Astrocyte (in vitro differentiated cells and primary cell): ENCODE results near the gene SAFB2. TPM values are rescaled to one million over a fixed set of nuclear protein-coding genes. Genes with fewer than 3 reads are reported as not detected.

ENCODE experiments used
- DNase-seq: peaks from one replicate; pipeline ENCODE4 v3.0.0-alpha.2; 2010; ENCODE audit warnings: low read depth
- FAIRE-seq: peaks from 2 replicates; lab custom pipeline; 2011; peaks lifted over from hg19 to GRCh38; lab: Jason Lieb, UNC
- H2AFZ ChIP-seq: 2 replicates; pipeline ENCODE4 v1.6.0; 2012; ENCODE audit warnings: low read depth, low read length, inconsistent platforms
- H3K27ac ChIP-seq: 2 replicates; pipeline ENCODE4 v1.5.1; 2011; ENCODE audit warnings: low read depth, low read length, inconsistent platforms
- H3K27me3 ChIP-seq: 2 replicates; pipeline ENCODE4 v1.6.0; 2011; ENCODE audit warnings: low read length, inconsistent platforms; ENCODE audit not compliant: insufficient read depth
- H3K36me3 ChIP-seq: 2 replicates; pipeline ENCODE4 v1.5.1; 2011; ENCODE audit warnings: low read length, inconsistent platforms; ENCODE audit not compliant: insufficient read depth
- H3K4me1 ChIP-seq: 2 replicates; pipeline ENCODE4 v1.5.1; 2011; ENCODE audit warnings: low read length, inconsistent platforms; ENCODE audit not compliant: insufficient read depth
- H3K4me2 ChIP-seq: 2 replicates; pipeline ENCODE4 v1.6.0; 2012; ENCODE audit warnings: low read length, inconsistent platforms
- H3K4me3 ChIP-seq: 2 replicates; pipeline ENCODE4 v1.5.1; 2011; ENCODE audit warnings: low read depth, mild to moderate bottlenecking, low read length, inconsistent platforms; ENCODE audit not compliant: insufficient read depth
- H3K79me2 ChIP-seq: 2 replicates; pipeline ENCODE4 v1.6.0; 2012; ENCODE audit warnings: mild to moderate bottlenecking, low read length, inconsistent platforms; ENCODE audit not compliant: insufficient read depth
- H3K9ac ChIP-seq: 2 replicates; pipeline ENCODE4 v1.6.0; 2012; ENCODE audit warnings: mild to moderate bottlenecking, low read length, inconsistent platforms
- H3K9me3 ChIP-seq: 2 replicates; pipeline ENCODE4 v1.5.1; 2012; ENCODE audit warnings: low read depth, mild to moderate bottlenecking, low read length, inconsistent platforms; ENCODE audit not compliant: insufficient read depth
- H4K20me1 ChIP-seq: 2 replicates; pipeline ENCODE4 v1.6.0; 2012; ENCODE audit warnings: low read length, inconsistent platforms; ENCODE audit not compliant: insufficient read depth
- H3K27ac Mint-ChIP-seq: one replicate; pipeline ENCODE4 v1.8.0; 2021; ENCODE audit warnings: mild to moderate bottlenecking, mixed read lengths; ENCODE audit not compliant: unreplicated experiment
- H3K27me3 Mint-ChIP-seq: one replicate; pipeline ENCODE4 v1.8.0; 2021; ENCODE audit warnings: low read depth, mixed read lengths; ENCODE audit not compliant: unreplicated experiment
- H3K36me3 Mint-ChIP-seq: one replicate; pipeline ENCODE4 v1.8.0; 2021; ENCODE audit warnings: low read depth, mixed read lengths; ENCODE audit not compliant: unreplicated experiment
- H3K4me1 Mint-ChIP-seq: one replicate; pipeline ENCODE4 v1.8.0; 2021; ENCODE audit warnings: low read depth, mixed read lengths; ENCODE audit not compliant: unreplicated experiment
- H3K4me3 Mint-ChIP-seq: one replicate; pipeline ENCODE4 v1.8.0; 2021; ENCODE audit warnings: mild to moderate bottlenecking, moderate library complexity, mixed read lengths; ENCODE audit not compliant: unreplicated experiment
- H3K9me3 Mint-ChIP-seq: one replicate; pipeline ENCODE4 v1.8.0; 2021; ENCODE audit warnings: mild to moderate bottlenecking, mixed read lengths; ENCODE audit not compliant: unreplicated experiment
- EZH2 ChIP-seq: IDR thresholded peaks from 2 replicates; pipeline ENCODE4 v1.6.1; 2012; ENCODE audit warnings: mild to moderate bottlenecking, low read length, inconsistent platforms; ENCODE audit not compliant: insufficient read depth
- total RNA-seq: library from RNA; stranded (reverse); gene quantifications from 2 replicates; pipeline ENCODE4 v1.2.1, GENCODE V29; 2021
- TF ChIP-seq, protein P1 (sequence below): IDR thresholded peaks from 2 replicates; pipeline ENCODE4 v1.5.1; 2011; ENCODE audit warnings: low read depth, mild to moderate bottlenecking, inconsistent platforms, low read length, moderate library complexity; ENCODE audit not compliant: insufficient read depth

Gene SAFB2
- total RNA-seq, 1 donor from 2014 or later: 50.6 TPM

DNA sequence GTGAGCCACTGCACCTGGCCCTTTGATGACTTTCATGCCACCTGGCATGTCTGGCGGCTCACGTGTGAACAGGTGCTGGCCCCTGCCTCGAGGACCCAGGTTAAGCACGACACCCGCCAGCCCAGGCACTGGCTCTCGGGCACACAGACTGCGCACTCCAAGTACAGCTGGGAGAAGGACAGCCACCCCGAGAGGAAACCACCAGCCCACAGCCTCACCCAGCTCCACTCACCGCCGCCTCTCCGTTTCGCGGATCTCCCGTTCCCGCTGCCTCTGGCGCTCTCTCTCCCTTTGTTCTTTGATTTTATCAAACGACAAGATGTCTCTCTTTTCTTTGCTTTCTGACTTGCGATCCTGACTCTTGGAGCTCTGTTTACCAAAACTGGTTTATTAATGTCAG lies 27.4 kb downstream of the SAFB2 start:
- Mint-ChIP-seq H3K4me3 (no peak overlapping the region), H3K9me3 (no peaks in the 10 kb centered on the region), H3K27ac (no peak overlapping the region), H3K27me3 (no peaks in the 10 kb centered on the region), H3K36me3 (peaks cover 24% of the 10 kb centered on the region), H3K4me1 (no peaks in the 10 kb centered on the region)
- no peak overlapping the region for H2AFZ ChIP-seq
- no peak overlapping the region for H3K4me3 ChIP-seq
- H3K4me1 ChIP-seq: no peaks in the 10 kb centered on the region
- no peak for FAIRE-seq
- no peak for DNase-seq
- no peak overlapping the region for H3K4me2 ChIP-seq
- peaks cover 70% of the 10 kb centered on the region for H4K20me1 ChIP-seq
- no peaks in the 10 kb centered on the region for H3K27me3 ChIP-seq
- peaks cover 6% of the 10 kb centered on the region for H3K79me2 ChIP-seq
- H3K27ac ChIP-seq: no peak overlapping the region
- H3K36me3 ChIP-seq: peaks cover 58% of the 10 kb centered on the region
- no peaks in the 10 kb centered on the region for H3K9me3 ChIP-seq
- no peak for TF ChIP-seq EZH2
- TF ChIP-seq, protein P1, sequence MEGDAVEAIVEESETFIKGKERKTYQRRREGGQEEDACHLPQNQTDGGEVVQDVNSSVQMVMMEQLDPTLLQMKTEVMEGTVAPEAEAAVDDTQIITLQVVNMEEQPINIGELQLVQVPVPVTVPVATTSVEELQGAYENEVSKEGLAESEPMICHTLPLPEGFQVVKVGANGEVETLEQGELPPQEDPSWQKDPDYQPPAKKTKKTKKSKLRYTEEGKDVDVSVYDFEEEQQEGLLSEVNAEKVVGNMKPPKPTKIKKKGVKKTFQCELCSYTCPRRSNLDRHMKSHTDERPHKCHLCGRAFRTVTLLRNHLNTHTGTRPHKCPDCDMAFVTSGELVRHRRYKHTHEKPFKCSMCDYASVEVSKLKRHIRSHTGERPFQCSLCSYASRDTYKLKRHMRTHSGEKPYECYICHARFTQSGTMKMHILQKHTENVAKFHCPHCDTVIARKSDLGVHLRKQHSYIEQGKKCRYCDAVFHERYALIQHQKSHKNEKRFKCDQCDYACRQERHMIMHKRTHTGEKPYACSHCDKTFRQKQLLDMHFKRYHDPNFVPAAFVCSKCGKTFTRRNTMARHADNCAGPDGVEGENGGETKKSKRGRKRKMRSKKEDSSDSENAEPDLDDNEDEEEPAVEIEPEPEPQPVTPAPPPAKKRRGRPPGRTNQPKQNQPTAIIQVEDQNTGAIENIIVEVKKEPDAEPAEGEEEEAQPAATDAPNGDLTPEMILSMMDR: no peak
- no peak overlapping the region for H3K9ac ChIP-seq

DNA sequence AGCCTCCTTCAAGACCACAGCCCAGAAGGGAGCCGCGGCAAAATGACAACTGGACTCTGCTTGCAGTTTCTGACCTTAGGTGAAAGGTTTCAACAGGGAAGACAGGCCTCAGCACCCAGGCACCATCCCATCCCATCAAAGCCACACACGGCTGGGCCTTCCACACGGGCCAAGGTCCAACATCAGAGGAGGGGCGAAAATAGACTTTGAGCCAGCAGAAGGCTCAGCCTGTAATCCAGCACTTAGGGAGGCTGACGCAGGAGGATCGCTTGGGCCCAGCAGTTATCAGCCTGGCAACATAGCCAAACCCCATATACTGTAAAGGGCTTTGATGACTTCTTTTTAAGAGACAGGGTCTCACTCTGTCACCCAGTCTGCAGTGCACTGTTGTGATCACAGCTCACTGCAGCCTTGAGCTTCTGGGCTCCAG lies 28.0 kb downstream of the SAFB2 start:
- Histone ChIP-seq H2AFZ (no peak overlapping the region), H3K9ac (no peak overlapping the region), H3K27me3 (no peaks in the 10 kb centered on the region), H3K9me3 (no peaks in the 10 kb centered on the region), H4K20me1 (peaks cover 71% of the 10 kb centered on the region), H3K79me2 (peaks cover 6% of the 10 kb centered on the region), H3K36me3 (peaks cover 52% of the 10 kb centered on the region), H3K27ac (no peak overlapping the region), H3K4me1 (peaks cover 2% of the 10 kb centered on the region), H3K4me2 (no peak overlapping the region), H3K4me3 (no peak overlapping the region)
- H3K27me3 Mint-ChIP-seq: no peaks in the 10 kb centered on the region
- H3K27ac Mint-ChIP-seq: no peak overlapping the region
- no peaks in the 10 kb centered on the region for H3K9me3 Mint-ChIP-seq
- no peak overlapping the region for H3K4me3 Mint-ChIP-seq
- TF ChIP-seq EZH2: no peak
- TF ChIP-seq, protein P1: no peak
- DNase-seq (no peak), FAIRE-seq (no peak)
- H3K4me1 Mint-ChIP-seq: no peaks in the 10 kb centered on the region
- peaks cover 24% of the 10 kb centered on the region for H3K36me3 Mint-ChIP-seq

DNA sequence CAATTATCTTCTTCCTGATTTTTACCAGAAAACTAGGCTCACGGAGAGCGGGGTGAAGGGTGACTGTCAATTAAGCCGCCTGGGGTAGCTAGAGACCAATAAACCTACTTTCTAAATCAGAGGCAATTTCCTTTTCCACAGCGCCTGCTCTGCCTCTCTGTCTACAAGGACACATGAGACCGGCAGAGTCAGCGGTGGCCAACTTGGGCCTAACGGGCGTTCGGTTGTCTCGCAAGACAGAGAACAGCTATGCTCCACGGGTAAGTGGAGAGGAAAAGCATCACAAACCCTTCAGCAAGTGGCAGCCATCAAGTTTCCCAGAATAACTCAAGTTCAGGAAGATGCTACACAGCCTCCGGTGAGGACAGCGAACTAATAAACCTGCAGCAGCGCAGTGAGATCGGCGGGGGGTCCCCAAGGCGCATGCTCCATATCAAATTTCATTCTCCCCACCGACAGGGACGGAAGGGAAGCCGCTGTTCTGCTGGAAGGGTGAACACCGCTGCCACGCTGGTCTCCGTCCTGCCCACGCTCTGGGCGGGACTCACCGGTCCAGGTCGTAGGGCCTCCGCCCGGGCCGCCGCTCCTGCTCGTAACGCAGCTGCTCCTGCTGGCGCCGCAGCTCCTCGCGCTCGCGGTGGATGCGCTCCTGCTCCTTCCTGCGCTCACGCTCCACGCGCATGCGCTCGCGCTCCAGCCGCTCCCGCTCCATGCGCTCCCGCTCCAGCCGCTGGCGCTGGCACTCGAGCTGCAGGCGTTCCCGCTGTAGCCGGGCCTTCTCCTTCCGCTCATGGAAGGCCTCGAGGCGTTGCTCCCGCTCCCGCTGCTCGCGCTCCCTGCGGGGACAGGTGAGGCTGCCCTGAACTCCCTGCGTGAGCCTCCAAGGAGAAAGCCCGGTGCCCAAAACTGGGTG lies 29.0 kb downstream of the SAFB2 start:
- Mint-ChIP-seq H3K36me3 (peaks cover 25% of the 10 kb centered on the region), H3K27ac (no peak overlapping the region), H3K4me1 (no peaks in the 10 kb centered on the region), H3K4me3 (no peak overlapping the region), H3K27me3 (no peaks in the 10 kb centered on the region), H3K9me3 (no peaks in the 10 kb centered on the region)
- H3K27ac ChIP-seq: no peak overlapping the region
- no peaks in the 10 kb centered on the region for H3K27me3 ChIP-seq
- H3K4me2 ChIP-seq: no peak overlapping the region
- no peak overlapping the region for H3K9ac ChIP-seq
- peaks cover 43% of the 10 kb centered on the region for H3K36me3 ChIP-seq
- no peak for FAIRE-seq
- H3K79me2 ChIP-seq: peaks cover 2% of the 10 kb centered on the region
- peaks cover 11% of the 10 kb centered on the region for H3K4me1 ChIP-seq
- no peak overlapping the region for H2AFZ ChIP-seq
- no peaks in the 10 kb centered on the region for H3K9me3 ChIP-seq
- peaks cover 73% of the 10 kb centered on the region for H4K20me1 ChIP-seq
- DNase-seq: no peak
- no peak overlapping the region for H3K4me3 ChIP-seq
- no peak for TF ChIP-seq EZH2
- TF ChIP-seq, protein P1: no peak
